GM19328 (cell line): Measurements from ENCODE around the gene LMAN2L.

Source experiments
- ATAC-seq: cut with Tn5 transposase; IDR thresholded peaks from one replicate; pipeline ENCODE4 v1.9.1; 2021; ENCODE audit warnings: mild to moderate bottlenecking, moderate library complexity; ENCODE audit not compliant: unreplicated experiment

Gene LMAN2L

DNA sequence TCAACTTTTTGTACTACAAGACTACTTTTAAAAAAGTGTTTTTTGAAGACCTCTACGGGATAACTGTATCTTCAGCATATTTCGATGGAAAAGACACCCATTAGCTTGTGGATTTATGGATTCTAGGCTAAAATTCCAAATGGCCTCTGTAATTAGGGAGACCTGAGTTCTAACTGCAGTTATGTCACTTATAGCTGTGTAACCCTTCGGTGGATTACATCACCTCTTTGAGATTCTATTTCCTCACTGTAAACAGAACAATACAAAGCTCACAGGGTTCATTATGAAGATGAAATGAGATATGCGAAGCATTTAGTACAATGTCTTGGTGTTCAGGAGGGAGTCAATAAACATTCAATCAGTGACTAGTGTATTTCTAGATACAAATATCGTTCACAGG, 24.2 kb downstream of the LMAN2L start:
- ATAC-seq: no peak

DNA sequence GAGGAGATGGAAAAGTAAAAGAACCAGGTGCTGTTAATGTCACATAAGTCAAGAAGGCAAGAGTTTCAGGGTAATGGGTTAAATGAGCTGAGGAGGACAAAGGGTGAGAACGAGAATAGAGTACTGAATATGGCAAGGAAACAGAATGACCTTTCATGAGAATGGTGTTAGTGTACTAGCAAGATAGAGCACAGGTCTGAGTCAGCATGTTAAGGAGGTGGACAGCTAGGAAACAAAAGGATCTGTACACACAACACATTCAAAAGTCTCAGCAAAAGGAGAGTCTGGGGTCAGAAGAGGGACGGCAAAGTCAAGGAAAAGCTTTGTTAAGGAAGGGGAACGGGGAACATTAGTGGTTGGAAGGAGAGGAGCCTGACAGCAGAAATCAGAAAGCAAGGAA, 28.9 kb downstream of the LMAN2L start:
- no peak for ATAC-seq

DNA sequence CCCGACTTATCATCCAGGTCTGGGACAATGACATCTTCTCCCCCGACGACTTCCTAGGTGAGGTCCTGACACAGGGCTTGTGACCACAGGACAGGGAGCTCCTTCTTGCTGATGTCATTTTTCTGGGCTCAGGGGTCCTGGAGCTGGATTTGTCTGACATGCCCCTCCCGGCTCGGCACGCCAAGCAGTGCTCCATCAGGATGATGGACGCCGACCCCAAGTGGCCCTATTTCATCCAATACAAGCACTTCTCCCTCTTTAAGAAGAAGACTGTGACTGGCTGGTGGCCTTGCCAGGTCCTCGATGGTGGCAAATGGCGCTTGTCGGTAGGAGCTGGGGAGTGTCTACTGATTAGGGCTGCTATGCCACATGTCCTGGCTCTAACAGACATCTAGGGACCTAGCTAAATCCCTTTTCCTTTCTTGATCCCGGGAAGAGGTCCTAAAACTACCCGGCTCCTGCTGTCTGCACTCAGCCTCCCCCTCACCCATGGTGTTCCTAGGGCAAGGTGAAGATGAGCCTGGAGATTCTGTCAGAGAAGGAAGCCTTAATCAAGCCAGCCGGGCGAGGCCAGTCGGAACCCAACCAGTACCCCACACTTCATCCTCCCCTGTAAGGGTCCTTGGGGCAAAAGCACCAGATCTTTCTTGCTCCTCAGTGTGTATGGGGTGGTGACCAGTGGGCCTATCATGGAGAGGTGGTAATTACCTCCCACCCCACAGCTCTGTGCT, 36.7 kb downstream of the LMAN2L start:
- no peak for ATAC-seq

DNA sequence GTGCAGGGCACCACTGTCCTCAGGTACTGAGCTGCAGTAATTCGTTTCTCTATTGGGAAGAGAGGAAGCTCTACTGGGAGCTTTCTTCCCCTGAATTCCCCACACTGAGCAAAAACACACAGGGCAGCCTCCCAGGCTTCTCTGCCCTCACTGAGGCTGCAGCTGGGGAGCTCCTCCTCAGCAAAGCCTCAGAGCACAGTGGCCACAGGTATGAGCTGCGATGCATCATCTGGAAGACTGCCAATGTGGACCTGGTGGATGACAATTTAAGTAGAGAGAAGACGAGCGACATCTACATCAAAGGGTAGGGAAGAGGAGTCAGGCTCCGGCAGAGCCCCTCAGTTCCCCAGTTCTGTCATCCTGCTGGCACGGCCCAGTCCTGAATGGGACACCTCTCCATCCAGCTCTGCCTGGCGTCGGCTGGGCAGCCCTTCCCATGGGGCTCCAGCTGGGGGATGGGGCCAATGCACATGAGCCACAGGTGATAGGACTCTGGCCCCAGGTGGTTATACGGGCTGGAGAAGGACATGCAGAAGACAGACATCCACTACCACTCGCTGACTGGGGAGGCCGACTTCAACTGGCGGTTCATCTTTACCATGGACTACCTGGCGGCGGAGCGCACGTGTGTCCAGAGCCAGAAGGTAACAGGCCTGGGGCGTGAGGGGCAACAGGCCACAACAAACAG, 37.6 kb downstream of the LMAN2L start:
- no peak for ATAC-seq

DNA sequence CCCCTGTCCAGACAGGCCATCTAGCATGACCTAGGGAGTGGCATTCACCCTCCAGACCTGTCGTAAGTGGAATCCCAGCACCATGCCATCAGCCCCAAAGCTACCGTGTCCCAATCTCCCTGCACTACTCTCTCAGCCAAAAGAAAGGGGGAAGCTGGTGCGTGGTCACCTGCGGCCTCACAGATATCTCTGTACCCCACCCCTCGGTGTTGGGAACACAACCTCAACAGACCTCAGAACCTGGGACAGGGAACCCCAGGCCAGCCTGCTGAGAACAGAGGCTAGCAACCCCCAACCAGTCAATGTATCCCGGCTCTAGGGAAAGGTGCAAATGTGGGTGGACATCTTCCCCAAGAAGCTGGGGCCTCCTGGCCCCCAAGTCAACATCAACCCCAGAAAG, 38.2 kb downstream of the LMAN2L start:
- no peak for ATAC-seq

DNA sequence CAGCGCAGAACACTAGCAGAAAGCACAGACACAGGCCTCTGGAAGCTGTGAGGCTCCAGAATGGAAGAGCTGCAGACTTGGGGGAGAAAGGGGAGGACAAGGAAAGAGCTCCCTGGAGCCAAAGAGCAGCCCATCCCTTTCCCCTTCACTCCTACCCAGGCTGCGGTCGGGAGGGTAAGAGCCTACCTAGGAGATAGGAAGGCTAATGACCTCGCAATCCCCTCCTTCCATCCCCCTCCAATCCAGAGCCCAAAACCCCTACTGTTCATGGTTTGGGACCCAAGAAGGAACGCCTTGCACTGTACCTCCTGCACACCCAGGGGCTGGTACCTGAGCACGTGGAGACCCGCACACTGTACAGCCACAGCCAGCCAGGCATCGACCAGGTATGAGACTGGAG, 39.8 kb downstream of the LMAN2L start:
- no peak for ATAC-seq

DNA sequence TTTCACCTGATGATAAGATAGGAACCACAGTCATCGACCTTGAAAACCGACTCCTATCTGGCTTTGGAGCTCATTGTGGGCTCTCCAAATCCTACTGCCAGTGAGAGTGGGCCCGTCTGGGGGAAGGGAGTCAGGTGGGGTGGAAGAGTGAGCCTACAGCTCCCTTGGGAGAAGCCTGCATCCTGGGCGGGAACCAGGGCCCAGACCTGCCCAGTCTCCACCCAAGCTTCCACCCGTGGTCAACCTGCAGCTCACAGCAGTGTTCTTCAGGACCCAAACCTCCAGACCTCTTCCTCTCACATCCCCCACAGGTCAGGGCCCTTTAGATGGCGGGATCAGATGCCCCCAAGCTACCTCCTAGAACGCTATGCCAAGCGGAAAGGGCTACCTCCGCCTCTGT, 40.2 kb downstream of the LMAN2L start:
- ATAC-seq: no peak

DNA sequence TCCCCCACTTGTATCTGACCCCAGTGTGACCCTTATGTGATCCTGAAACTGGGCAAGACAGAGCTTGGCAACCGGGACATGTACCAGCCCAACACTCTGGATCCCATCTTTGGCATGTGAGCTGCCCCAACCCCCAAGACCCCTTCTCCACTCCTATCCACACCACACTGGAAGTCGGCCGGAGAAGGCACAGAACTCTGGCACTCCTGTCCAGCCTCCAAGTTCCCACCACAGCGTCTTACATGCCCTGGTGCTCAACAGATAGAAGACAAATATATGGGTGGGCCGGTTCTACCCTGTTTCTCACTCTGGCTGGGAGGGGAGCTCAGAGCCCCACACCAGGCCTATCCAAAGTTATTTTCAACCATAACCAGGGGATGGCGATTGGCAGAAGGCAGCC, 40.8 kb downstream of the LMAN2L start:
- ATAC-seq: no peak

DNA sequence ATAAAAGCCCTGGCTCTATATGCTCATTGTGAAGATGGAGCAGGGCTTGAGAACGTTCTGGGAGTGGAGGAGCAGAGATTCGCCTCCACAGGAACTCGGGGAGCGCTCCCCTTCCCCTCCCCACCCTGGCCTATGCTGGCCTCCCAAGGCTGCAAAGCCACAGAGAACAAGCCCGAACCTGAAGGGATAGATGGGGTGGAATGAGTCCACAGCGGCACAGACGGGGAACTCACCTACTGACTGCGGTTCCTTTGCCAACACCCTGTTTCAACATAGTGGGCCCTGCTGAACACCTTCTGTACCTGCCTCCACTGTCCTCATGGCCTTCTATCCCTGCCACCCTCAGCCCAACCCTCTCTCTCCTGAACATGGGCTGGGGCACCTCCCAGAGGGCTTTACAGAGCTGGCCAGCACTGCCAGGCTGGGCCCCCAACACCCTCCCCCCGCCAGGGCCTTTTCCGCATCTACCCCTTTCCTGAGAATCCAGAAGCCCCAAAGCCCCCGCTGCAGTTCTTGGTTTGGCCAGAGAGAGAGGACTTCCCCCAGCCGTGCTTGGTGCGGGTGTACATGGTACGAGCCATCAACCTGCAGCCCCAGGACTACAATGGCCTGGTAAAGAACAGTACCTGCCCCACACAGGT, 41.5 kb downstream of the LMAN2L start:
- no peak for ATAC-seq

DNA sequence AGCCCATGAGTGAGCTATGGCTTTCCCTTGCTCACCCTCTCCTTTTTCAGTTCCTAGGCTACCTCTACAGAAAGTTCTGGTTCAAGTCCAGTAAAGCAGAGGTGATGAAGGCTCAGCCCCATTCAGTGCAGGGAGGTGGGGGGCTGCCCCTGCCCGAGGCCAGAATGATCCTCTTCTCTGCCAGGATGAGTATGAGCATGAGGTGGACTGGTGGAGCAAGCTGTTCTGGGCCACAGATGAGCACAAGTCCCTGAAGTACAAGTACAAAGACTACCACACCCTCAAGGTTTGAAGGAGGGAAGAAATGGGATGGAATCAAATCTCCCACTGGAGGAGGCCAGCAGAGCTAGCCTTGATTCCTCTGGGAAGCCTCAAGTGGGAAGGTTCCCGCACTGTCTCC, 42.4 kb downstream of the LMAN2L start:
- ATAC-seq: no peak

DNA sequence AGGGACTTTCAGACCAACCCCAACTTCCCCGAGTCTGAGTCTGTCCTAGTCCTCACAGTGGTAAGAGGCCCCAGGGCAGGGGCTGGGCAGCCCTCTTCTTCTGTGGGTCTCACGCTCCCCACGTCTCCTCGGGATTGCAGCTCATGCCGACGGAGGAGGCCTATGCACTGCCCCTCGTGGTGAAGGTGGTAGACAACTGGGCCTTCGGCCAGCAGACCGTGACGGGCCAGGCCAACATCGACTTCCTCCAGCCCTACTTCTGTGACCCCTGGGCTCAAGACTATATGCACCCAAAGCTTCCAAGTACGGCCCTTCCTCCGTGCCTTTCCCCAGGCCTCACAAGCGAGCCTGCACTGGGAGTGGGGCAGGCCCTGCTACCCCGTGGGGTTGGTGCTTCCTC, 44.3 kb downstream of the LMAN2L start:
- no peak for ATAC-seq

DNA sequence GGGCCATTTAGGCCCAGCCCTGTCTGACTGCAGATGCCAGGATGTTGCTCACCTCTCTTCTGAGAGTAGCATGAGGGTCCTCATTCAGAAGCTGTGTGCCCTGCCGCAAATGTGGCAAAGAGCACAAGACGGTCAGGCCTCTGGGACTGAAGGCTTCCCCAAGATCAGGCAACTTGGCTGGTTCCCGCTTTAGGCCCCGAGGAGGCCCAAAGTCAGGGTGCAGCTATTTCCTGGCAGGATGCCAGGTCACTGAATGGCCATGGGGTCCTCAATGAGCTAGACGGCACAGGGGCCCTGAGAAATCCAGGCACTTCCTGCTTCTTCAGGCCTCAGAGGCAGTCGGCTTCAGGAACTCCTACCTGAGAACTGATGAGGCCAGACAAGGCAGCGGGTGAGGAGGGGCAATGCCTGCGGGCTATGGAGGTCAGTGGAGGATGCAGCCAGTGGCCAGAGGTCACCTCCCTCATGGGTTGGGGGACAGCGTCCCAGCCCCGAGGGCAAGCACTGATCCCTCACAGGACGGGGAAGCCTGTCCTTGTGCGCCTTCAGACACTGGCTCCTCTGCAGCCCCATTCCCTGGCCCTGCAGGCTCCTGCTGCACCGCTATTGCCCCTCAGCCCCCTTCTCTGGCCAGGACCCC, 44.9 kb downstream of the LMAN2L start:
- no peak for ATAC-seq

DNA sequence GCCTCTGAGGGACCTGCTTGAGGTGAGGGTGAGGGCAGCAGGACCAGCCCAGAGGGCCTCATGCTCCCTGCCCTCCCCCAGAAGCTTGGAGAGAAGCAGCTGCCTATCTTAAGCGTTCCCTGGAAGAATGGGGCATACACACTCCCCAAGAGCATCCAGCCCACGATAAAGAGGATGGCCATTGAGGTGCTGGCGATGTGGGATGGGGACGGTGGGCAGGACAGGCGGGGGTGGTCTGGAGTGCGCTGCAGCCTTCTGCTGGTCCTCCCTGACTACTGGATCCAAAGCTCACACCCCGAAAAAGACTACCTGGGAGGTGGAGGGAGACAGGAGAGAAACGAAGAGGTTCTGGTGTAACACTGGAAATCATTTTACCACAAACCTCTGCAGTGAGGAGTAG, 45.6 kb downstream of the LMAN2L start:
- no peak for ATAC-seq

DNA sequence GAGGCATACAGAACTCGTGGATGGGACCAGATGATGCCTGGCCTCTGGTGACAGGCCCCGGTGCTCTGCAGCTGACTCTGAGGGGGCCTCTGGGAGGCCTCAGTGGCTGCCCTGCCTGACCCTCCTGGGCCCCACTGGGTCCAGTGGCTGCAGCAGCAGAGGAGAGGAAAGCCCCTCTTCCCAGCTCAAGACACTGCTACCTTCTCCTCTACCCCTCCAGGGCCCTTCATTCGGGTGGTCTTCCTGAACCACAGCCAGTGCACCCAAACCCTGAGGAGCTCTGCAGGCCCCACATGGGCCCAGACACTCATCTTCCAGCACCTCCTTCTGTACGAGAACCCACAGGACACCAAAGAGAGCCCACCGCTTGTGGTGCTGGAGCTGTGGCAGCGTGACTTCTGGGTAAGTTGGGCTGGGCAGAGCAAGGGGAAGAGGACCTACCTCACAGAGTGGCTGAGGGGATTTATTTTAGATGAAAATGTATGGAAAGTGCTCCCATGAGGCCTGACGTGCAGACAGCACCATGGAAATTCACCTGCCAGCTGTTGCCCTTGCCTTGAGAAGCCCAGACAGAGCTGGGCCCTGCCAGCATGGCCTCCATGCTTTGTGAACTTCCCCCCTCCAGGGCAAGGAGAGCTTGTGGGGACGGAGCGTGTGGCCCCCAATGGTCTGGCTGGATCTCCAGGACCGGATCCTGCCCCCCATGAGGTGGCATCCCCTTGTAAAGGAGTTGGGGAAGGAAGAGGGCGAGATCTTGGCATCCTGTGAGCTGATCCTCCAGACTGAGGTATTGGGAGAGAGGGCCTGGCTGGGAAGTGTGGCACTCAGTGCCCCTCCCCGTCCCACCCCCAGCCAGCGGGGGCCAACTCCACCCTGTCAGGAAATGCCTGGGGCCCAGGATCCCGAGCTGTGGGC, 46.3 kb downstream of the LMAN2L start:
- ATAC-seq: no peak

DNA sequence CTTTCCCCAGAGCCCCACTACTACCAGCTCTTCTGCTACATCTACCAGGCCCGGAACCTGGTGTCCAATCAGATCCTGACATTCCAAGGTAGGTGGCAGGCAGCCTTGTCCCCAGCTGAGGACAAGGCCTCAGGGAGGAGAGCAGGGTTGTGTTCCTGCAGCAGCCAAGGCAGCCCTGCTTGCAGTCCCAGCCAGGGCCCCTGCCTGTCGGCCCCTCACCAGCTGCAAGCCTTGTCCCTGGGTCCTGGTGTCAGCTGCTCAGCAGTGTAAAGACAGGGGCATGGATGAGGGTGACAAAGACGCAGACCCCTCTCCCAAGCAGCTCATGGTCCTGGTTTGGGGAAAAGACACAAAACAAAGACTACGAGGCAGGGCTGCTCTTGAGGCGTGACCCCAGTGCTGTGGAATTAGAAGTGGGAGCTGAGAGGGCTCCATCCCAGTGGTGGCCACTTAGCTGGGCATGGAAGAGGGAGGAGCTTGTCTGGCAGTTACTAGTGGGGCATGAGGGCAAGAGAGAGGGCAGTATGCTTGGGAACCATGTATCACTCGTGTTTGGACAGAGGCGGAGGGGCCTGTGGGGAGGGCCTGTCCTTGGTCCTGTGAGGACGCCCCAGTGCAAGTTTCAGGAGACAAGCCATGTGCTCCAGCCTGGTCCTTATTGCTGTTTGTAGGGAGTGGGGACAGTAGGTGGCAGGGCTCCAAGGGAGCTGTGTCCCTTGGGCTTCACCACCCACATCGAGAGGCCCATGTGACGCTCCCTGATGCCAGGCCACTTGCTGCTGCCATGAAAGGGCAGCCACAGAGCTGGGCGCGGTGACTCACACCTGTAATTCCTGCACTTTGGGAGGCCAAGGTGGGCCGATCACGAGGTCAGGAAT, 47.5 kb downstream of the LMAN2L start:
- ATAC-seq: no peak

DNA sequence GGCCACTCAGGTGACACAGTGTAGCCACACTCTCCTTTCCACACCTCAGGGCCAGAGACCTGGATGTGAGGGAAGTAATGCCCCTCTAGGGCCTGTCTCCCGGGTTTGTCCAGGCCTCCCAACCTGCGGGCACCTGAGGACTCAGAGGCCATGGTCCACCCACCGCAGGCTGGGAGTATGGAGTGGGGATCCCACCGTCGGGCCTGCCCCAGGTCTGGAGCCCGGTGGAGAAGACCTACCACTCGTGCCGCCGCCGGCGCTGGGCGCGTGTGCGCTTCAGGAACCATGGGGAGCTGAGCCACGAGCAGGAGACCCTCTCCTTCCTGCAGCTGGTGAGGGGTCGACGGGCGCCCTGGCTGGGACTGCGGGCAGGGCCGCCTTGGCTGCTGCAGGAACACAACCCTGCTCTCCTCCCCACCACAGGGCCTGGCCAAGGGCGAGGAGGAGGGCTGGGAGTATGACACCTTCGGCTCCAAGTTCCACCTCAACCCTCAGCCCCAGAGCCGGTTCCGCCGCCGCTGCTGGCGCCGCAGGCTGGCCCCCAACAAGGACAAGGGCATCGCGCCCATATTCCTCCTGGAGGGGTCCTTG, 48.7 kb downstream of the LMAN2L start:
- no peak for ATAC-seq

DNA sequence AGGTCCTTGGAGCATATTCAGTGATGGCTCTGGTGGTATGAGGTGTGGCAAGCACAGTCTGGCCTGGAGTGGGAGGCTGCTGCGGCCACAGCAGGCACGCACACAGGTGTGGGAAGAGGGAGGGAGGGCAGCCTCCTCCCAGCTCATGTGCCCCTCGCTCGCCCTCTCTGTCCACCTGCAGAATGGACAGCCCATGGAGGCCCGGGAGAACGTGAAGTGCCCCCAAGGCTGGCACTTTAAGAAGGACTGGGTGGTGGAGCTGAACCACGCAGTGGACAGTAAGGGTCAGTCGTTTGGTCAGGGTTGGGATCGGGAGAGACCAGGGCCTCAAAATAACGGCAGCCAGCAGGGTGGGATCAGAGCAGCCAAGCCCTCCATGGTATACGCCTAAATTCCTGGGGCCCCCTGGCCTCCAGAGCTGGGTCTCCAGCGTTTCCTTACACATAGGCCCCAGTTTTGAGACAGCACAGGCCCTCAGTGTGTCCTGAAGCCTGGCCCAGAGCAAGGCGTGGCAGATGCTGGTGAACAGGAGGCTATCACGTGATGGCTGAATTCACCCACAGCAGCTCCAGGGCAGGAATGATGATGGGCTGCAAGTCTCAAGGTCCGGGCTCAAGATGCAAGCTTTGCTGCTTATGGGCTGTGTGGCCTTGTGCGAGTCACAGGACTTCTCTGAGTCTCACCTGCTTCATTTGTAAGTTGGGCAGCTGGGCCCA, 49.4 kb downstream of the LMAN2L start:
- no peak for ATAC-seq

DNA sequence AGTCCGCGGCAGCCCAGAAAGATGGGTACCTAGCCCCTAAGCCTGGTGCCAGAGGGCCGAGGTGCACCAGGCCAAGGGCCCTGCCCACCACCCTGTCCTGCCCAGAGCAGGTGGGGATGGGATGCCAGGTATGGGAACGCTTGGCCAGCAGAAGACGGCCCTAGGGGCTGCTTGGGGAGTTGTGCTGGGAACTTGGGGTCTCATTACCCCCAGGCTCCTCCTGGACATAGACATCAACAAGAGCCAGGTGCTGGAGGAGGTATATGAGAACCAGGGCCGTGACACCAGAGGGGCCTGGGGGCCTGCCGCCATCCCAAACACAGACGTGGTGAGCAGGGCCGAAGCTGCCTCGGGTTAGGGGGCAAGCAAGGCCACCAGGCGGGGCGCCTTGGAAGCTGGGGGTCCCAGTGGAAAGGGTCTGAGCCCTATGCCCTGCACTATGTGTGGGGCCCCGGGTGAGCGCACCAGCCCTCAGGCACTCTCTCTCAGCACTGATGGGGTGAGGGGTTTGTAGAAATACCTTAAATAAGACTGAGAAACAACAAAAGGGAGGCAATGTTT, 50.4 kb downstream of the LMAN2L start:
- ATAC-seq: no peak
